Smooth muscle cell (in vitro differentiated cells): Measurements from ENCODE around the gene STK32B. TPM values are rescaled to one million over a fixed set of nuclear protein-coding genes. Genes with fewer than 3 reads are reported as not detected.

Source experiments
- DNase-seq: peaks from one replicate; lab custom pipeline; 2025; ENCODE audit not compliant: unreplicated experiment; lab: John Stamatoyannopoulos, UW
- H2AFZ ChIP-seq: fragments of 200-600 bp; sonication (generic); 2 replicates; pipeline ENCODE4 v1.6.0; 2016; ENCODE audit warnings: antibody characterized with exemption, low read depth, mild to moderate bottlenecking
- H3F3A ChIP-seq: fragments of 200-600 bp; sonication (generic); 2 replicates; pipeline ENCODE4 v1.6.0; 2017; ENCODE audit warnings: antibody characterized with exemption, low read depth
- H3K27ac ChIP-seq: fragments of 200-600 bp; sonication (generic); 2 replicates; pipeline ENCODE4 v1.5.1; 2016; ENCODE audit warnings: low read depth, mild to moderate bottlenecking
- H3K27me3 ChIP-seq: fragments of 200-600 bp; sonication (generic); 2 replicates; pipeline ENCODE4 v1.6.1; 2016; ENCODE audit warnings: low read depth, mild to moderate bottlenecking
- H3K36me3 ChIP-seq: fragments of 200-600 bp; sonication (generic); 2 replicates; pipeline ENCODE4 v1.5.1; 2016; ENCODE audit warnings: low read depth
- H3K4me1 ChIP-seq: fragments of 200-600 bp; sonication (generic); 2 replicates; pipeline ENCODE4 v1.5.1; 2016; ENCODE audit warnings: low read depth
- H3K4me2 ChIP-seq: fragments of 200-600 bp; sonication (generic); 2 replicates; pipeline ENCODE4 v1.6.0; 2016; ENCODE audit warnings: mild to moderate bottlenecking
- H3K4me3 ChIP-seq: fragments of 200-600 bp; sonication (generic); 2 replicates; pipeline ENCODE4 v1.5.1; 2016; ENCODE audit warnings: mild to moderate bottlenecking
- H3K79me2 ChIP-seq: fragments of 200-600 bp; sonication (generic); 2 replicates; pipeline ENCODE4 v1.6.0; 2016; ENCODE audit warnings: low read depth, mild to moderate bottlenecking
- H3K9ac ChIP-seq: fragments of 200-600 bp; sonication (generic); 2 replicates; pipeline ENCODE4 v1.6.0; 2016; ENCODE audit warnings: low read depth
- H3K9me3 ChIP-seq: fragments of 200-600 bp; sonication (generic); replicated peaks from 2 replicates; pipeline ENCODE4 v1.5.1; 2016; ENCODE audit warnings: low read depth
- H4K20me1 ChIP-seq: fragments of 200-600 bp; sonication (generic); 2 replicates; pipeline ENCODE4 v1.6.0; 2016; ENCODE audit warnings: low read depth
- CTCF ChIP-seq: fragments of 200-600 bp; sonication (generic); IDR thresholded peaks from 2 replicates; pipeline ENCODE4 v1.5.1; 2017; ENCODE audit warnings: borderline replicate concordance, mild to moderate bottlenecking, antibody characterized with exemption; ENCODE audit not compliant: insufficient read depth, poor library complexity, severe bottlenecking
- WGBS: methylation state at CpG from one replicate; pipeline ENCODE4 v1.1.7; 2016; ENCODE audit warnings: low lambda C conversion rate; 5-methylcytosine and 5-hydroxymethylcytosine counted together
- polyA plus RNA-seq: library from polyadenylated mRNA; unstranded; fragments of >200 nt; fragmentation: Nextera tagmentation; extraction: Ambion mirVana; gene quantifications from 2 replicates; pipeline ENCODE4 v1.2.1, GENCODE V29; 2016
- total RNA-seq: library from RNA; depleted of rRNA; stranded (reverse); fragments of >200 nt; gene quantifications from 2 replicates; pipeline ENCODE4 v1.2.3, GENCODE V29; 2014

The STK32B gene
- total and polyA plus RNA-seq, 2 experiments from 2014 or later = 3.5 to 4.0 TPM

GRCh38 chr4:5470318-5471198 is 419.3 kb downstream of the STK32B start:
- no peaks in the 10 kb centered on the region for H3K79me2 ChIP-seq
- H3K27ac ChIP-seq = no peak overlapping the region
- 86% methylated on average over 13 of the region's 13 CpGs for WGBS
- DNase-seq = no peak
- H3K9ac ChIP-seq = no peak overlapping the region
- H3K36me3 ChIP-seq = no peaks in the 10 kb centered on the region
- H3F3A ChIP-seq = no peaks in the 10 kb centered on the region
- H3K9me3 ChIP-seq = no peaks in the 10 kb centered on the region
- H3K4me2 ChIP-seq = no peak overlapping the region
- no peak overlapping the region for H3K4me3 ChIP-seq
- H3K4me1 ChIP-seq = no peaks in the 10 kb centered on the region
- H4K20me1 ChIP-seq = no peaks in the 10 kb centered on the region
- no peaks in the 10 kb centered on the region for H3K27me3 ChIP-seq
- no peak for TF ChIP-seq CTCF
- H2AFZ ChIP-seq = no peak overlapping the region

- TF ChIP-seq CTCF = no peak
- no peaks in the 10 kb centered on the region for H3K4me1 ChIP-seq
- H3K4me2 ChIP-seq = no peak overlapping the region
- no peak overlapping the region for H3K4me3 ChIP-seq
- no peaks in the 10 kb centered on the region for H3K79me2 ChIP-seq
- no peaks in the 10 kb centered on the region for H4K20me1 ChIP-seq
- no peak for DNase-seq
- WGBS = 92% methylated on average over 7 of the region's 7 CpGs
- no peak overlapping the region for H2AFZ ChIP-seq
- H3F3A ChIP-seq = no peaks in the 10 kb centered on the region
- no peak overlapping the region for H3K27ac ChIP-seq
- no peaks in the 10 kb centered on the region for H3K27me3 ChIP-seq
- H3K9me3 ChIP-seq = no peaks in the 10 kb centered on the region
- H3K36me3 ChIP-seq = no peaks in the 10 kb centered on the region
- no peak overlapping the region for H3K9ac ChIP-seq
Observed at GRCh38 chr4:5471206-5471605, 419.9 kb downstream of the STK32B start.

GRCh38 chr4:5471691-5472090 is 420.4 kb downstream of the STK32B start:
- no peak for DNase-seq
- 96% methylated on average over 7 of the region's 7 CpGs for WGBS
- H3K9ac ChIP-seq = no peak overlapping the region

More at GRCh38 chr4:5471691-5472090, 420.4 kb downstream of the STK32B start:
- Histone ChIP-seq H2AFZ (no peak overlapping the region), H3K36me3 (no peaks in the 10 kb centered on the region), H3K4me2 (no peak overlapping the region), H3K9me3 (no peaks in the 10 kb centered on the region), H4K20me1 (no peaks in the 10 kb centered on the region), H3K4me1 (no peaks in the 10 kb centered on the region), H3K79me2 (no peaks in the 10 kb centered on the region), H3F3A (no peaks in the 10 kb centered on the region), H3K4me3 (no peak overlapping the region), H3K27ac (no peak overlapping the region), H3K27me3 (no peaks in the 10 kb centered on the region)
- no peak for TF ChIP-seq CTCF
